ENCODE measurements around the gene GNA15. TPM values are rescaled to one million over a fixed set of nuclear protein-coding genes. Genes with fewer than 3 reads are reported as not detected.

The GNA15 gene
- total and polyA plus RNA-seq, 12 donors = 0.61 to 16.3 (median 6.8) TPM

DNA sequence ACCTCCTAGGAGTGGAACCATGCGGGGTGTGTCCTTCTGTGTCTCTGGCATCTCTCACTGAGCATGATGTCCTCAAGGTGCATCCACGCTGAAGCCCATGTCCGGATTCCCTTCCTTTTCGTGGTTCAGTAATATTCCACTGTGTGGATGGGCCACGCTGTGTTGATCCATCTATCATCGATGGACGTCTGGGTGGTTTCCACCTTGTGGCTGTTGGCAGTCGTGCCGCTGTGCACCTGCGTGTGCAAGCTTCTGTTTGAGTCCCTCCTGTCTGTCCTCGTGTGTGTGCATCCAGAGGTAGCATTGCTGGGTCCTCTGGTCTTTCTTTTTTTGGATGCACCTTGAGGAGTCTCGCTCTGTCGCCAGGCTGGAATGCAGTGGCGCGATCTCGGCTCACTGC lies 11.2 kb upstream of the GNA15 start:
- intact Hi-C loops (cut with DNase I) = loop anchor here (5.0 to 10.0 kb wide), 3 partner anchors 38 to 52 kb away; no protein-coding TSS in a partner anchor

DNA sequence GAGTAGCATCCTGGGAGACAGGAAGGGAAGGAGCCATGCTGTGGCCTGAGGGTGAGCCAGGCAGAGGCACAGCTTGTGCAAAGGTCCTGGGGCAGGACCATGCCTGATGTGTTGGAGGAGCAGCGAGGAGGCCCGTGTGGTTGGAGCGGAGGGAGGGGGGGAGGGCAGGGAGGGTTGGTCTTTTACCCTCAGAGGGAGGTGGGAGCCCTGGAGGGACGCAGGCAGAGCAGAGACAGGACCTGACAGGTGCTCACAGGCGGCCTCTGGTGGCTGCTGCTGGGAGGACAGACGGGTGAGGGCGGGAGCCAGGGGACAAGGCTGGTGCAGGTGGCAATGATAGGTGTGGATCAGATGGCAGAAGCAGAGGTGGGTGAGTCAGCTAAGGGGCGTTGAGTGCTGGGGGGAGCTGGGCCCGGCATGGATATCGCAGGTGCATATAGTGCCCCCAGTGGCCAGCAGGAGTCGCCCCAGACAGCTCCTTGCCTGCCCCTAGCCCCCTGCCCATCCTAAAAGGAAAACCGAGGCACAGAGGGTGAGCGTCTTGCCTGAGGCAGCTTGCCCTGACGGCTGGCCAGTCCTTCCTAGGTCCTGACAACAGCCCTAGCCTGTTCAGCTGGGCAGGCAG lies 9.8 kb upstream of the GNA15 start:
- DNase-seq = peak; percentile 61 to 79 (median 71)
- intact Hi-C loops (cut with DNase I) = loop anchor here (5.0 to 10.0 kb wide), 3 partner anchors 36 to 54 kb away; no protein-coding TSS in a partner anchor
- H3K36me3 ChIP-seq (replicated peaks in 1 of 2) = peaks cover 0 to 17% of the 10 kb centered on the region in 2 donors
- no peak overlapping the region for H3K27ac ChIP-seq
- WGBS, 4 donors = 7 to 32% (median 14%) methylated on average over 7 to 14 of the region's 14 CpGs
- H3K9me3 ChIP-seq (replicated peaks in 1 of 3) = no peaks in the 10 kb centered on the region
- no peaks in the 10 kb centered on the region for H3K27me3 ChIP-seq
- H3K4me1 ChIP-seq (replicated peaks in 1 of 2) = peaks cover 0 to 8% of the 10 kb centered on the region in 2 donors
- H3K4me3 ChIP-seq = no peak overlapping the region
- TF ChIP-seq, protein P1, sequence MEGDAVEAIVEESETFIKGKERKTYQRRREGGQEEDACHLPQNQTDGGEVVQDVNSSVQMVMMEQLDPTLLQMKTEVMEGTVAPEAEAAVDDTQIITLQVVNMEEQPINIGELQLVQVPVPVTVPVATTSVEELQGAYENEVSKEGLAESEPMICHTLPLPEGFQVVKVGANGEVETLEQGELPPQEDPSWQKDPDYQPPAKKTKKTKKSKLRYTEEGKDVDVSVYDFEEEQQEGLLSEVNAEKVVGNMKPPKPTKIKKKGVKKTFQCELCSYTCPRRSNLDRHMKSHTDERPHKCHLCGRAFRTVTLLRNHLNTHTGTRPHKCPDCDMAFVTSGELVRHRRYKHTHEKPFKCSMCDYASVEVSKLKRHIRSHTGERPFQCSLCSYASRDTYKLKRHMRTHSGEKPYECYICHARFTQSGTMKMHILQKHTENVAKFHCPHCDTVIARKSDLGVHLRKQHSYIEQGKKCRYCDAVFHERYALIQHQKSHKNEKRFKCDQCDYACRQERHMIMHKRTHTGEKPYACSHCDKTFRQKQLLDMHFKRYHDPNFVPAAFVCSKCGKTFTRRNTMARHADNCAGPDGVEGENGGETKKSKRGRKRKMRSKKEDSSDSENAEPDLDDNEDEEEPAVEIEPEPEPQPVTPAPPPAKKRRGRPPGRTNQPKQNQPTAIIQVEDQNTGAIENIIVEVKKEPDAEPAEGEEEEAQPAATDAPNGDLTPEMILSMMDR (IDR thresholded peaks at IDR 0.05) = peak; percentile 65 to 82 (median 75)
- TF ChIP-seq POLR2A (IDR thresholded peaks at IDR 0.05) = no peak

More for the DNA sequence above, 11.2 kb upstream of the GNA15 start:
- no peaks in the 10 kb centered on the region for H3K27me3 ChIP-seq
- TF ChIP-seq POLR2A (IDR thresholded peaks at IDR 0.05) = no peak
- TF ChIP-seq, protein P1 (IDR thresholded peaks at IDR 0.05) = no peak
- peaks cover 0 to 23% of the 10 kb centered on the region in 2 donors for H3K36me3 ChIP-seq (replicated peaks in 1 of 2)
- H3K4me1 ChIP-seq (replicated peaks in 1 of 2) = peaks cover 0 to 8% of the 10 kb centered on the region in 2 donors
- H3K27ac ChIP-seq = no peak overlapping the region
- no peak for DNase-seq
- no peak overlapping the region for H3K4me3 ChIP-seq
- no peaks in the 10 kb centered on the region for H3K9me3 ChIP-seq (replicated peaks in 1 of 3)
- 62 to 67% (median 66%) methylated on average over 14 to 16 of the region's 16 CpGs for WGBS, 4 donors

DNA sequence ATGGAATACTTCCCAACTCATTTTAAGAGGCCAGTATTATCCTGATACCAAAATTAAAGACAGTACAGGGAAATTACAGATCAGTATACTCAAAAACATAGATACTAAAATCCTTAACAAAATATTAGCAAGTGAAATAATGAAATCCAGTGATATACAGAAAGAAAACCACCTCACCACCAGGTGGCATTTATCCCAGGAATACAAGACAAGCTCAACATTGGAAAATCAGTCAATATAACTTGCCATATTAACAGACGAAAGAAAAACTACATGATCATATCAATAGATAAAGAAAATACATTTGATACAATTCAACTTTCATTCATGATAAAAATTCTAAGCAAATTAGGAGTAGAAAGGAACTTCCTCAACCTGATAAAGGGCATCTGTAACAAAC lies 6.7 kb upstream of the GNA15 start:
- H3K9me3 ChIP-seq (replicated peaks in 1 of 3) = no peaks in the 10 kb centered on the region
- no peak overlapping the region for H3K4me3 ChIP-seq
- DNase-seq = peak in 2 of 7 donors; percentile 46 to 67
- H3K36me3 ChIP-seq (replicated peaks in 1 of 2) = no peaks in the 10 kb centered on the region
- 0 to 27% (median 7%) methylated on average over 1 of the region's 1 CpG for WGBS, 4 donors
- intact Hi-C loops (cut with DNase I) = loop anchor here (5.0 to 10.0 kb wide), 3 partner anchors 33 to 57 kb away; no protein-coding TSS in a partner anchor
- TF ChIP-seq, protein P1 (IDR thresholded peaks at IDR 0.05) = peak; percentile 42 to 67 (median 60)
- TF ChIP-seq POLR2A (IDR thresholded peaks at IDR 0.05) = no peak
- no peaks in the 10 kb centered on the region for H3K27me3 ChIP-seq
- H3K27ac ChIP-seq = no peak overlapping the region
- H3K4me1 ChIP-seq (replicated peaks in 1 of 2) = peaks cover 0 to 9% of the 10 kb centered on the region in 2 donors

DNA sequence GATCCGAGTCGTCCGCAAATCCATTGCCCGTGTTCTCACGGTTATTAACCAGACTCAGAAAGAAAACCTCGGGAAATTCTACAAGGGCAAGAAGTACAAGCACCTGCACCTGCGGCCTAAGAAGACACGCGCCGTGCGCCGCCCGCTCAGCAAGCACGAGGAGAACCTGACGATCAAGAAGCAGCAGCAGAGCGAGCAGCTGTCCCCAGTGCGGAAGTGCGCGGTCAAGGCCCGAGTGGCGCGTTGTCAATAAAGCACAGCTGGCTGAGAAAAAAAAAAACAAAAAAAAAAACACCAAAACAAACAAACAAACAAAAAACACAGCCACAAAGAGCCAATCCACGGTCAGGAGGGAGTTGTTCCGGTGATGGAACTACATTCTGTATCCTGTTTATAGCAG lies 4.7 kb upstream of the GNA15 start:
- Histone ChIP-seq H3K27ac (no peak overlapping the region), H3K27me3 (no peaks in the 10 kb centered on the region), H3K36me3 (replicated peaks in 1 of 2) (no peaks in the 10 kb centered on the region), H3K9me3 (replicated peaks in 1 of 3) (no peaks in the 10 kb centered on the region), H3K4me3 (no peak overlapping the region), H3K4me1 (replicated peaks in 1 of 2) (peaks cover 0 to 9% of the 10 kb centered on the region in 2 donors)
- DNase-seq = no peak
- intact Hi-C loops (cut with DNase I) = no loop called here
- WGBS, 4 donors = 93 to 94% (median 94%) methylated on average over 24 of the region's 24 CpGs
- TF ChIP-seq POLR2A (IDR thresholded peaks at IDR 0.05) = no peak
- TF ChIP-seq, protein P1 (IDR thresholded peaks at IDR 0.05) = no peak

All from adrenal gland (tissue), 12 donors.